ENCODE results near the gene FAM107B. TPM values are rescaled to one million over a fixed set of nuclear protein-coding genes. Genes with fewer than 3 reads are reported as not detected.

FAM107B gene
- total RNA-seq, 1 experiment from 2014 or later: 14.3 TPM

DNA sequence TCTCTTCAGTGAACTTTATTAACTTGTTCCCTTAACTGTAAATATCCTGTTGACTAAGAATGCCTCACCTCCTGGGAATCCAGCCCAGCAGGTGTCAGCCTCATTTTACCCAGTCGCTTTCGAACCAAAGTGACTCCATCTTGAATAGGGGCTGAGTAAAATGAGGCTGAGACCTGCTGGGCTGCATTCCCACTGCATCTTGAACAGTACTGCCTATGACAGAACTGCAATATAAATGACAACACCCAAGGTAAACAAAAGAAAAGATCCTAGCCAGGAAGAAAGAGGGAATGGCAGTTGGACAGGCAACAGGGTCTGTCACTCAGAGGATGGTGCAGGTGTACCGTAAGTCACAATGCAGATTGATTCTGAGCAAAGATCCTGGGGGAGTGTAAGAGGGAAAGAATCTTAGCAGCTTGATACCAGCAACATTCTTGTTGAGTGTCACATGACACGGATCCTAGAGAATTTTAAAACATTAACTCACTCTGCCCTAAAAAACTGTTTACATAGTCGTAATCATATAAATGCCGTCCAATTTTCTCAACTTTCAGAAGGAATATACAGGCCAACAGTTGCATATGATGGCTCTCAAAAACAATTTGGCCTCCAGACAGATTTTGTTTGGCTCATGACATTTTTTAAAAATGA is 4.4 kb upstream of the FAM107B start:
- DNase-seq (ENCODE audit: low read depth): no peak

DNA sequence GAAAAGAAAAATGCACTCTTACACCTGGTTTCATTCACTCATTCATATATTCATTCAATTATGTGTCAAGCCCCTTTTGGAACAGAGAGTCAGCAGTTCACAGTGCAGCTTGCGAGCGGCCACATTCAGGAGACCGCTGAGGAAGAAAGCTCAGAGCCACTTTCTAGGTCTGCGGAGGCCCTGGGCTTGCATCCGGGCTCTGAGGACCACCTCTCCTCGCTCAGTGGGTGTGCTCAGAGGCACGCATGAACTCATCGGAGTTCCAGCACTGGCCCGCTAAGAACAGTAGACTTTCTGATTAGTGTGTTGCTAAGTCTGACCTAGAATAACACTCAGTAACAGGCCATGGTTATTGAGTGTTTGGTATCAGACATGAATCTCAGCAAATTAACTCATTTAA is 1.8 kb upstream of the FAM107B start:
- no peak for DNase-seq (ENCODE audit: low read depth)

- DNase-seq (ENCODE audit: low read depth): no peak
These were observed 959 bp upstream of the FAM107B start for GRCh38 chr10:14775656-14776055.

DNA sequence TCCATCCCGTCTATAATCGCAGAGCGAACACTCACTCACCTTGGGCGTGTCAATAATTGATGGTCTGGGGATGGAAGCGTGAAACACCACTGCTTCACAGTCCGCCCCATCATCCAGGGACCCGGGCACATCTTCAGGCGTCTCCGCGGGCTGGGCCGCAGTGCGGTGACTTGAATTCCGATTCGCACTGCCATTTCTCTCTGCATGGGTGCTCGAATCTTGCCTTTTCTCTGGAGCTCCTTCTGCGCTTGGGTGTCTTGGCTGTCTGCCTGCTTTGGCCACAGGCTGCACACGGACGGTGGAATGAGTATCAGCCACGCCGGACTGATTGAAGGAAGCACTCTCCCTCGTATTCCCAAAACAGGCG is 500 bp downstream of the FAM107B start:
- DNase-seq (ENCODE audit: low read depth): no peak

GRCh38 chr10:14773551-14774213 is 1.0 kb downstream of the FAM107B start:
- no peak for DNase-seq (ENCODE audit: low read depth)

GRCh38 chr10:14772399-14772798 is 2.3 kb downstream of the FAM107B start:
- no peak for DNase-seq (ENCODE audit: low read depth)

GRCh38 chr10:14770927-14771326 is 3.8 kb downstream of the FAM107B start:
- DNase-seq (ENCODE audit: low read depth): no peak

GRCh38 chr10:14761372-14761771 is 13.3 kb downstream of the FAM107B start:
- DNase-seq (ENCODE audit: low read depth): no peak

DNA sequence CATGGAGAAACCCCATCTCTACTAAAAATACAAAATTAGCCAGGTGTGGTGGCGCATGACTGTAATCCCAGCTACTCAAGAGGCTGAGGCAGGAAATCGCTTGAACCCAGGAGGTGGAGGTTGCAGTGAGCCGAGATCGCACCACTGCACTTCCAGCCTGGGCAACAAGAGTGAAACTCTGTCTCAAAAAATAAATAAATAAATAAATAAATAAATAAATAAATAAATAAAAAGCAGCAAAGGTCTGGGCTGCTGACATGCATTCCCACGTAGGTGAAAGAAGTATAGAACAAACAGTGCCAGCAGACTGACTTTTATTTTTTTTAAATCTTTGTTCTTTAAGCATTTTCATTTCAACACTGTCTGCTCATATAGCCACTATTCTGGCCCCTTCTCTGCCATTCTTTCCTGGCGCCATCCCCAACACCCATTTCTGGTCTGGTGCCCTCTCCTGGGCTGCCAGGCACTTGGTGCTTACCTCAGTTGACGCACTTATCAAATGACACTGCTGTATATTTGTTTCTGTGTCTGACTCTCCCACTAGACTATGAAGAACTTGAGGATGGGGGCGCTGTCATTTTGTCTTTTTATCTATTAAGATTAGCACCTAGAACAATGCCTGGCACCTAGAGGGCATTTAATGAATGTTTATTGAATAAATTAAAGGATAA is 15.6 kb downstream of the FAM107B start:
- peak; percentile 13 for DNase-seq (ENCODE audit: low read depth)

GRCh38 chr10:14758451-14758850 is 16.2 kb downstream of the FAM107B start:
- no peak for DNase-seq (ENCODE audit: low read depth)

- no peak for DNase-seq (ENCODE audit: low read depth)
These were observed 16.7 kb downstream of the FAM107B start for GRCh38 chr10:14757986-14758385.

DNA sequence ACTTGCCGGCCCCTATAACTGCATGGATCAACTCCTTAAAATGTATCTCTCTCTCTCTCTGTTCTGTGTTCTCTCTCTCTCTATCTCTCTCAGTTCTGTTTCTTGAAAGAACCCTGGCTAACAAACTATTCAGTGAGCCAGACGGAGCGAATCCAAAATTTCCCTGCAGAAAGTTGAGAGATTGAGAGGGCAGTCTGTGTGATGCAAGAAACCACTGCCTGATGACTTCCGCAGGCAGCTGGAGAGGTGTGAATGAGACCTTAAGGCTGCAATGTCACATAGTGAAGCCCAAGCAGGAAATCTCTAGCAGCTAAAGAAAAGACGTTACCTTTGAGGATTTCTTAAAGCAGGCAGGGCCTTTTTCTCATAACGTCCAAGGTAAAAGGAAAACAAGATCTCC is 17.3 kb downstream of the FAM107B start:
- no peak for DNase-seq (ENCODE audit: low read depth)

DNA sequence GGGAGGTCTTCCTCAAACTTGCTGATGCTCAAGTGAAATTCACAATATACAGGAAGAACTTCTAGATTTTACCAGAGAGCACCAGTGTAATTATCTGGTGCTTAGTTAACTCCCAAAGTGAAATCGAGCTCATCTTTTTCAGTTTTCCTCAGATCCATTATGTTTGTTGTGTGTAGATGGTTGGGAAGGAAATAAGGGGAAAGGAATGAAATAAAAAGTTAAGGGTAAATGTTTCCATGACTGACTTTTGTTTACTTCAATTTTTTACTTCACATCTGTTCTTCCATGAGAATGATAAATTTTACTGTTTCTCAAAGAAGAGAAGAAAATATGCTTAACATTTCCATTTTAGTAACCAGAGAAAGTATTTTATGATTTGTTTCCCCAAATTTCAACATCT is 21.3 kb downstream of the FAM107B start:
- no peak for DNase-seq (ENCODE audit: low read depth)

GRCh38 chr10:14751921-14752320 is 22.8 kb downstream of the FAM107B start:
- no peak for DNase-seq (ENCODE audit: low read depth)

DNA sequence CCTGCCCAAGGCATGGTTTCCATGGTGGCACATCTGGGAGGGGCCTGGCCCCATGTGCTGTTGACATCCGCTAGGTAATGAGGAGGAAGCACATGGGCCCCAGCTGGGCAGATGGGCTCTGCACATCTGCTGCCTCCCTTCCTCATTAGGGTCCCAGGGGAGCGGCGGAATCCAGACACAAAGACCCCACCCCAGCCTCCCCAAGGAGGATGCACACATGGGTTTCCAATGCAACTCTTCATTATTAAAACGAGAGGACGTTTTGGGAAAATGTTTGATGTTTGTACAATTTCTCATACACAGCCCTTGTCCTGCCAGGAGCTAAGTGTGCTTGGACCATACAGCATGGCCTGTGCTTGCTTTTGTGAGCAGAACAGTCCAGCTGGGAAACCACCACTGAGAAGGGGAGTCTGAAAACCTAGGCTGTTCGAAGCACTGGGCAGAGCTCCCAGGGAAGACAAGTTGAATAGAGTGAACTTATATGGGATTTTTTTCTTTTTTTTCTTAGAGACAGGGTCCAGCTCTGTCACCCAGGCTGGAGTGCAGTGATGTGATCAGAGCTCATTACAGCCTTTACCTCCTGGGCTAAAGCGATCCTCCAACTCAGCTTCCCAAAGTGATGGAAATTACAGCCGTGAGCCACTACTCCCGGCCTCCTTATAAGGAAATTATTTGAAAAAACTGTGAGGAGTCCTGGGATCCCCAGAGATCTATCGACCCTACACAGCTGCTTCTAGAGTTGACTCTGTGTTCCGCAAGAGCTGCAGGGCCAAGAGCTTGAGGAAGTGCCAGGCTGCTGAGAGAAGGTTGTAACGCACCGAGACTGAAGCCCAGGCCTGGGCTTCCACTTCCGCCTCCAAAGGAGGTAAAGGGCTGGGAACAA is 23.4 kb downstream of the FAM107B start:
- DNase-seq (ENCODE audit: low read depth): no peak

DNA sequence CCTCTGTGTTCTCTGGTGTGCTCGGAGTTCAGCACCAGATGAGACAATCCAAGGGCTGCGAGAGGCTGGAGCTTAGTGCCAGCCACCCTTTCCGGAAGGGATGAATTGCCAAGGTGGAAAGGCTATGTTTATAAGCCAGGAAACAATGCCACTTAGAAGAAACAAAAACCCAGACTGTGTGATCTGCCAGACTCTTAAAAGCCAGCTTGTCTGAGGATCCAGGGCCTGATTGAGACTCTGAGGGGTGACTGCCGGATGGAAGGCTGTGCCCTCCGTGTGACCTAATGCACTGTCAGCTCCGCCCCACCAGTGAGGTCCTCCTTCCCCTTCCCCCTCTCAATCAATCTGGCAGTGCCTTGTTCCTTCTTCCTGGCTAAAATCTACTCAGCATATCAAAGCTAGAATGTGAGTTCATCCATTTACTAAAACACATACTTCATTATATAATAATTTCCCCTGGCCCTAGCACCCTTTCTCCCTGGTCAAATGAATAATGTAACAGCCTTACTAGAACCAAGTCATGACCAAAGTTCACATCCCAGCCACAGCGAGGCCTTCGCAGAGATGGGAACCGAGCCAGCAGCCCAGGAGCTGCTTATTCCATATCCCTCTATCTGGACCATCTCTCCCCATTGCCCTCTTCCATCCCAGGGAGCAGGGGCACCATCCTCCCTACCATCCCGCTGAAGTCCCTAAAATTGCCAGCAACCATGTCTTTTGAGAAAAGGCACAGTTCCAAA is 25.5 kb downstream of the FAM107B start:
- no peak for DNase-seq (ENCODE audit: low read depth)

GRCh38 chr10:14748441-14748840 is 26.3 kb downstream of the FAM107B start:
- DNase-seq (ENCODE audit: low read depth): no peak

DNA sequence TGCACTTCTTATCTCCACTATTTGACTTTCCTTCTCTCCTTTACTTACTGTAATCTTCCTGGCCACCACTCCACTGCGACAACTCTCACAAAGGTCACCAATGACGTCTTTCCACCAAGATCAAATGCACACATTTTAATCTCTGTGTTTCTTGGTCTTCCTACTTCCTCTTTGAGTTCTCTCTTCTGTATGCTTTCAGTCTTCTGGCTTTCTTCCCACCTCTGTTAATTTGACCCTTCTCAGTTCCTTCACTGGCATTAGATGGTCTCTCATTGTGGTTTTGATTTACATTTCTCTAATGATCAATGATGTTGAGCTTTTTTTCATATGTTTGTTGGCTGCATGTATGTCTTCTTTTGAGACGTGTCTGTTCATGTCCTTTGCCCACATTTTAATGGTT is 31.9 kb downstream of the FAM107B start:
- no peak for DNase-seq (ENCODE audit: low read depth)

DNA sequence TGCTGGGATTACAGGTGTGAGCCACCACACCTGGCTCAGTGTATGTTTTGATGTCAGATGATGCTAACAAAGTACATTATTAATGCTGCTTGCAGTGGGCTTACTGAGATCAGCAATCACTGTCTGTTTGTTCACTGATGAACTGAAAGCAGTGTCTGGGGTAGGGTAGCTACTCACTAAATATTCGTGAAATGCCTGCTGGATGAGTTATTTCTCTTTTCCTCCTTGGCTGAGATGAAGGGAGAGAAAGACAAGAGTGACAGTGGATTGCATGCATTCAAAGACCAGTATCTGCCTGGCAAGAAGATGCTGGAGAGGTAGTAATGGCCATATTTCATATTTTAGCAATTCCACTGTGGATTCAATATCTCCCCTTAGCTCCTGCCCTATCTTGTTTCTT is 32.3 kb downstream of the FAM107B start:
- DNase-seq (ENCODE audit: low read depth): no peak

DNA sequence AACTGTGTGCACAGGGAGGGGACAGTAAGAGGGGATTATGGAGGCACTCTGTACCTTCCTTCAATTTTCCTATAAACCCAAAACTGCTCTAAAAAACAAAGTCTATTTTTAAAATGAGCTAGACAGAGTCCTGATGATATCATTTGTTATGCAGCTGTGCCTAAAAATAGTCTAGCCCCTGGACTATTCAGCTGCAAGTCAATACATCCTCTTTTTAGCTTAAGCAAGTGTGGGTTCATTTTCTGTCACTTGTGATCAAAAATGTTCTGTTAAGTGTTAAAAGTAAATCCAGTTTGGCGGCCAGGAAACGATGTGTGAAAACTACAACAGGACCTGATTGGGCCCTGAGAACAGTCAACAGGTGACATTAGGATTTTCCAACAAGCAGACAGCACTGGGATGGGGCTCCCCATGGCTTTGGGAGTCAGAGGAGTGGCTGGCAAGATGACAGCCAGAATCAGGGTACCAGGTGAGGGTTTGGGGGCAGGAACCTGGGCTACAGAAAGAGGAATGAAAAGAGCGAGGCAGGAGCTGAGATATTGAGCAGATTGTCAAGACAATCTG is 33.9 kb downstream of the FAM107B start:
- DNase-seq (ENCODE audit: low read depth): no peak
